Uterus (tissue), 2 donors: Measurements from ENCODE around the gene TFF3.

ENCODE experiments used
- POLR2A ChIP-seq, 2 donors: fragments of 450-650 bp; IDR thresholded peaks; one replicate each; pipeline ENCODE4 v1.6.1; 2016; ENCODE audit warnings: antibody characterized with exemption in 2 of 2, mild to moderate bottlenecking in 1 of 2, moderate library complexity in 1 of 2
- TF ChIP-seq, protein P1 (sequence below), 4 experiments: fragments of 200-600 bp in 2 of 4; fragments of 450-650 bp in 2 of 4; sonication (generic) in 2 of 4; IDR thresholded peaks; one replicate each; pipeline ENCODE4 v1.5.1; 2016 to 2019; ENCODE audit warnings: antibody characterized with exemption in 4 of 4, mild to moderate bottlenecking in 2 of 4, moderate library complexity in 1 of 4

DNA sequence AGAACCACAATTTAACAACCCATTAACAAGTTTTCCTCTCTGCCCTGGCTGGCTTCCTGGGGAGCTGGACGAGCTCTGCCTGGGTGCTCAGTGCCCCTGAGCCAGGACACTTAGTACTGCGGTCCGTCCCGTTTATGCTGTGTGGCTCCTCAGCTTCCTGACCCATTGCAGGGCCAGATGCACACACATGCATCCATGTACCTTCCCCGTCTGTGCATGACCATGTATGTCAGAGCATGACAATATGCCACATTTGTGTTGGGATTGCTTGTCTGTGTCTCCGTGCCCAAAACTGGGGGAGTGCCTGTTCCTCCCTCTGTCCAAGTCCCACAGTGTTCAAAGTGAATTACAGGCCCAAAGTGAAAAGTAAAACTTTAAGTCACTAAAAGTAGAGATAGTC, 9.7 kb upstream of the TFF3 start:
- TF ChIP-seq, protein P1, sequence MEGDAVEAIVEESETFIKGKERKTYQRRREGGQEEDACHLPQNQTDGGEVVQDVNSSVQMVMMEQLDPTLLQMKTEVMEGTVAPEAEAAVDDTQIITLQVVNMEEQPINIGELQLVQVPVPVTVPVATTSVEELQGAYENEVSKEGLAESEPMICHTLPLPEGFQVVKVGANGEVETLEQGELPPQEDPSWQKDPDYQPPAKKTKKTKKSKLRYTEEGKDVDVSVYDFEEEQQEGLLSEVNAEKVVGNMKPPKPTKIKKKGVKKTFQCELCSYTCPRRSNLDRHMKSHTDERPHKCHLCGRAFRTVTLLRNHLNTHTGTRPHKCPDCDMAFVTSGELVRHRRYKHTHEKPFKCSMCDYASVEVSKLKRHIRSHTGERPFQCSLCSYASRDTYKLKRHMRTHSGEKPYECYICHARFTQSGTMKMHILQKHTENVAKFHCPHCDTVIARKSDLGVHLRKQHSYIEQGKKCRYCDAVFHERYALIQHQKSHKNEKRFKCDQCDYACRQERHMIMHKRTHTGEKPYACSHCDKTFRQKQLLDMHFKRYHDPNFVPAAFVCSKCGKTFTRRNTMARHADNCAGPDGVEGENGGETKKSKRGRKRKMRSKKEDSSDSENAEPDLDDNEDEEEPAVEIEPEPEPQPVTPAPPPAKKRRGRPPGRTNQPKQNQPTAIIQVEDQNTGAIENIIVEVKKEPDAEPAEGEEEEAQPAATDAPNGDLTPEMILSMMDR (IDR thresholded peaks at IDR 0.05): no peak
- no peak for TF ChIP-seq POLR2A (IDR thresholded peaks at IDR 0.05)
